AG04449 (cell line): ENCODE results near the gene F11.

Experiments used
- CTCF ChIA-PET: fragments of 350-600 bp; formaldehyde crosslinking; extraction: SDS; loops from one replicate; lab custom pipeline; 2021; ENCODE audit warnings: antibody characterized with exemption; lab: Yijun Ruan, JAX
- POLR2A ChIA-PET: fragments of 400-600, 350-600 bp; formaldehyde crosslinking; extraction: SDS; loops from one replicate; lab custom pipeline; 2020; ENCODE audit warnings: antibody characterized with exemption, inconsistent platforms; lab: Yijun Ruan, JAX
- DNase-seq: peaks from one replicate; pipeline ENCODE4 v3.0.0-alpha.2; 2010; ENCODE audit warnings: low read depth, low spot score
- H3K4me3 ChIP-seq: 2 replicates; pipeline ENCODE4 v1.5.1; 2011; ENCODE audit warnings: low read depth, mild to moderate bottlenecking, control low read depth, low read length
- CTCF ChIP-seq: IDR thresholded peaks from one replicate; pipeline ENCODE4 v1.5.1; 2011; ENCODE audit warnings: mild to moderate bottlenecking, moderate library complexity, low read length, control low read depth, inconsistent platforms; ENCODE audit not compliant: insufficient read depth; ENCODE audit errors: missing control alignments

F11 gene

GRCh38 chr4:186330368-186330767 is 64.4 kb downstream of the F11 start:
- no peak overlapping the region for H3K4me3 ChIP-seq
- no peak for TF ChIP-seq CTCF
- ChIA-PET POLR2A (no interaction called here), CTCF (no interaction called here)
- no peak for DNase-seq

GRCh38 chr4:186335793-186336192 is 69.8 kb downstream of the F11 start:
- POLR2A ChIA-PET = no interaction called here
- no peak for TF ChIP-seq CTCF
- DNase-seq = no peak
- CTCF ChIA-PET = no interaction called here
- no peak overlapping the region for H3K4me3 ChIP-seq
